ENCODE measurements around the gene PILRA. TPM values are rescaled to one million over a fixed set of nuclear protein-coding genes. Genes with fewer than 3 reads are reported as not detected.

The PILRA gene
- total RNA-seq, 1 experiment from 2014 or later, result 3.2 TPM

DNA sequence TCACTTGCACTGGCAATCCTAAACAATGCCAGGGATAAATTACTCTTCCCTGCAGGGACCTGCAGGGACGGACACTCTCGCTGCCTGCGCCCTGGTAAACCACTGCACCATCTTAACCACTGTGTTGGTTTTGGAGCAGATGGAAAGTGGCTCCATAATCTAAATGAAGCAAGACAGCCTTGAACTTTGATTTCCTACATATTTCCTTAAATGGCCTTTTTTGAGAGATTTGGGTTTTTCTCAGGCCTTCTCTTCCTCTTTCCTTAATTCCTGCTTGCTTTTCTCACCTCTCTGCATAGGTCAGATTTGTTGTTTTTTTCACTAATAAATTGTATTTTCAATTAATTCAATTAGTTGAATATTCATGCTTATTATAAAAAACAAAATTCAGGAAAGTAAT, 2.8 kb downstream of the PILRA start:
- Histone ChIP-seq H2BK15ac (ENCODE audit: low read depth, low read length) (no peak overlapping the region), H2BK120ac (ENCODE audit: low read depth, low read length, poor library complexity, severe bottlenecking) (no peak overlapping the region), H3K23ac (ENCODE audit: insufficient read length, low read depth, low read length) (no peak overlapping the region), H3K14ac (ENCODE audit: insufficient read depth, low read length) (no peak overlapping the region), H3K4me1 (ENCODE audit: insufficient read depth, low read length) (no peaks in the 10 kb centered on the region), H4K8ac (replicated peaks; ENCODE audit: insufficient read length, low read depth, low read length) (no peak overlapping the region), H2BK12ac (ENCODE audit: insufficient read length, low read depth, low read length) (no peak overlapping the region), H2BK20ac (ENCODE audit: low read depth, low read length, poor library complexity, severe bottlenecking) (no peak overlapping the region), H4K91ac (ENCODE audit: insufficient read length, low read depth, low read length) (no peak overlapping the region), H2AFZ (ENCODE audit: low read length) (no peak overlapping the region), H3K4ac (ENCODE audit: low read depth, low read length) (no peak overlapping the region), H4K20me1 (ENCODE audit: control insufficient read depth, insufficient read depth, insufficient read length) (no peaks in the 10 kb centered on the region), H3K79me1 (ENCODE audit: insufficient read depth, low read depth, low read length, poor library complexity, severe bottlenecking) (no peaks in the 10 kb centered on the region), H3K9me3 (ENCODE audit: control insufficient read depth, low read depth, low read length) (no peaks in the 10 kb centered on the region), H2AK5ac (ENCODE audit: insufficient read length, low read length) (no peak overlapping the region), H3K23me2 (ENCODE audit: insufficient read length, low read depth, low read length, poor library complexity, severe bottlenecking) (no peaks in the 10 kb centered on the region), H2BK5ac (ENCODE audit: insufficient read length, low read length) (no peak overlapping the region), H3T11ph (ENCODE audit: low read length) (no peak overlapping the region), H3K79me2 (ENCODE audit: insufficient read depth, low read length) (no peaks in the 10 kb centered on the region), H3K27me3 (ENCODE audit: insufficient read depth, low read length) (no peaks in the 10 kb centered on the region), H3K9ac (ENCODE audit: extremely low read depth, insufficient read length, low read length) (no peak overlapping the region), H3K27ac (ENCODE audit: insufficient read length, low read depth, low read length) (no peak overlapping the region), H4K5ac (ENCODE audit: insufficient read length, low read depth, low read length) (no peak overlapping the region), H3K18ac (ENCODE audit: insufficient read length, low read depth, low read length) (no peak overlapping the region), H3K56ac (ENCODE audit: insufficient read length, low read depth, low read length) (no peak overlapping the region), H3K4me2 (ENCODE audit: insufficient read depth, insufficient read length, low read length) (no peak overlapping the region)
- no peak overlapping the region for H3K27ac Mint-ChIP-seq
- H3K4me3 Mint-ChIP-seq, result no peak overlapping the region; a peak in 1 of 5 replicates
- TF ChIP-seq, protein P1, sequence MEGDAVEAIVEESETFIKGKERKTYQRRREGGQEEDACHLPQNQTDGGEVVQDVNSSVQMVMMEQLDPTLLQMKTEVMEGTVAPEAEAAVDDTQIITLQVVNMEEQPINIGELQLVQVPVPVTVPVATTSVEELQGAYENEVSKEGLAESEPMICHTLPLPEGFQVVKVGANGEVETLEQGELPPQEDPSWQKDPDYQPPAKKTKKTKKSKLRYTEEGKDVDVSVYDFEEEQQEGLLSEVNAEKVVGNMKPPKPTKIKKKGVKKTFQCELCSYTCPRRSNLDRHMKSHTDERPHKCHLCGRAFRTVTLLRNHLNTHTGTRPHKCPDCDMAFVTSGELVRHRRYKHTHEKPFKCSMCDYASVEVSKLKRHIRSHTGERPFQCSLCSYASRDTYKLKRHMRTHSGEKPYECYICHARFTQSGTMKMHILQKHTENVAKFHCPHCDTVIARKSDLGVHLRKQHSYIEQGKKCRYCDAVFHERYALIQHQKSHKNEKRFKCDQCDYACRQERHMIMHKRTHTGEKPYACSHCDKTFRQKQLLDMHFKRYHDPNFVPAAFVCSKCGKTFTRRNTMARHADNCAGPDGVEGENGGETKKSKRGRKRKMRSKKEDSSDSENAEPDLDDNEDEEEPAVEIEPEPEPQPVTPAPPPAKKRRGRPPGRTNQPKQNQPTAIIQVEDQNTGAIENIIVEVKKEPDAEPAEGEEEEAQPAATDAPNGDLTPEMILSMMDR (conservative IDR thresholded peaks at IDR 0.05), result no peak
- H3K36me3 Mint-ChIP-seq (ENCODE audit: insufficient read depth in 1 of 3, low read depth in 3 of 3), result peaks cover 0 to 5% (median 5%) of the 10 kb centered on the region in 3 experiments; a peak in 3 of 7 replicates
- no CpG with 5 or more reads among the region's 3 CpGs for WGBS (ENCODE audit: extremely low coverage, insufficient read length, low lambda C conversion rate)
- H3K27me3 Mint-ChIP-seq (ENCODE audit: low read depth), result no peaks in the 10 kb centered on the region; the same call in 1 of the 2 replicates
- H3K4me1 Mint-ChIP-seq, result peaks cover 22 to 33% of the 10 kb centered on the region in 2 experiments
- no peak for DNase-seq
- H3K9me3 Mint-ChIP-seq, result no peaks in the 10 kb centered on the region

All from H9 (cell line).